Large intestine (tissue), 3 donors: ENCODE results near the gene SFSWAP. TPM values are rescaled to one million over a fixed set of nuclear protein-coding genes. Genes with fewer than 3 reads are reported as not detected.
"Not testable (repeated sequence)": the region's sequence is repeated elsewhere in the genome, so short reads cannot be mapped to it uniquely, and the experiment has no call there.

ENCODE experiments used
- DNase-seq, 2 donors: peaks; one replicate each; pipeline versions ENCODE4 v3.0.0 to v3.0.0-alpha.2; 2013
- H3K27ac ChIP-seq: one replicate; pipeline ENCODE4 v1.5.1; 2013; ENCODE audit warnings: low read length
- H3K27me3 ChIP-seq: 2 replicates; pipeline ENCODE4 v1.6.1; 2013; ENCODE audit warnings: low read length; ENCODE audit not compliant: control insufficient read depth, insufficient read depth
- H3K36me3 ChIP-seq: 2 replicates; pipeline ENCODE4 v1.6.1; 2013; ENCODE audit warnings: low read length; ENCODE audit not compliant: control insufficient read depth, insufficient read depth
- H3K4me1 ChIP-seq: one replicate; pipeline ENCODE4 v1.6.1; 2013; ENCODE audit warnings: low read length; ENCODE audit not compliant: control insufficient read depth, insufficient read depth
- H3K4me3 ChIP-seq: one replicate; pipeline ENCODE4 v1.5.1; 2013; ENCODE audit warnings: low read length
- H3K9me3 ChIP-seq: one replicate; pipeline ENCODE4 v1.6.1; 2013; ENCODE audit warnings: mild to moderate bottlenecking, low read depth, low read length, moderate library complexity; ENCODE audit not compliant: control insufficient read depth
- whole genome bisulfite sequencing: methylation state at CpG from one replicate; pipeline ENCODE4 v1.1.5; 2013; ENCODE audit warnings: low lambda C conversion rate; ENCODE audit not compliant: insufficient coverage; 5-methylcytosine and 5-hydroxymethylcytosine counted together
- polyA plus RNA-seq: library from polyadenylated mRNA; unstranded; fragments of 120-200 nt; gene quantifications from one replicate; pipeline ENCODE4 v1.2.1, GENCODE V29; 2013

SFSWAP gene
- polyA plus RNA-seq, 1 donor = 37.2 TPM

DNA sequence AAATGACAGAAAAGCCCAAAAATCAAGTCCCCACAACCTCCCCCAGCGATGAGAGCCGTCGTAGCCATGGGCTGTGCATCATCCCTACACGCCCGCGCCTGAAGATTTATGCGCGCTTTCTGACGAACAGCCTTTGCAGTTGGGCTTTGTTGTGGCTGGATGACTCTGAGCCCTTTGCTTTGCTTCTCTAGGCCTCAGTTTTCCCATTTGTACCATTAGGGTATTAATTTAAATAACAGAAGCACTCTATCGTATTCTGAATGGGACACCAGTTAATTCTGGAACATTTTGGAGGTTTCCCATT, 24.2 kb downstream of the SFSWAP start:
- H3K36me3 ChIP-seq = peaks cover 64% of the 10 kb centered on the region
- no peak overlapping the region for H3K4me3 ChIP-seq
- no peak for DNase-seq
- no peak overlapping the region for H3K27ac ChIP-seq
- no peaks in the 10 kb centered on the region for H3K4me1 ChIP-seq
- H3K27me3 ChIP-seq = no peaks in the 10 kb centered on the region
- H3K9me3 ChIP-seq = no peaks in the 10 kb centered on the region
- no CpG with 5 or more reads among the region's 10 CpGs for WGBS

DNA sequence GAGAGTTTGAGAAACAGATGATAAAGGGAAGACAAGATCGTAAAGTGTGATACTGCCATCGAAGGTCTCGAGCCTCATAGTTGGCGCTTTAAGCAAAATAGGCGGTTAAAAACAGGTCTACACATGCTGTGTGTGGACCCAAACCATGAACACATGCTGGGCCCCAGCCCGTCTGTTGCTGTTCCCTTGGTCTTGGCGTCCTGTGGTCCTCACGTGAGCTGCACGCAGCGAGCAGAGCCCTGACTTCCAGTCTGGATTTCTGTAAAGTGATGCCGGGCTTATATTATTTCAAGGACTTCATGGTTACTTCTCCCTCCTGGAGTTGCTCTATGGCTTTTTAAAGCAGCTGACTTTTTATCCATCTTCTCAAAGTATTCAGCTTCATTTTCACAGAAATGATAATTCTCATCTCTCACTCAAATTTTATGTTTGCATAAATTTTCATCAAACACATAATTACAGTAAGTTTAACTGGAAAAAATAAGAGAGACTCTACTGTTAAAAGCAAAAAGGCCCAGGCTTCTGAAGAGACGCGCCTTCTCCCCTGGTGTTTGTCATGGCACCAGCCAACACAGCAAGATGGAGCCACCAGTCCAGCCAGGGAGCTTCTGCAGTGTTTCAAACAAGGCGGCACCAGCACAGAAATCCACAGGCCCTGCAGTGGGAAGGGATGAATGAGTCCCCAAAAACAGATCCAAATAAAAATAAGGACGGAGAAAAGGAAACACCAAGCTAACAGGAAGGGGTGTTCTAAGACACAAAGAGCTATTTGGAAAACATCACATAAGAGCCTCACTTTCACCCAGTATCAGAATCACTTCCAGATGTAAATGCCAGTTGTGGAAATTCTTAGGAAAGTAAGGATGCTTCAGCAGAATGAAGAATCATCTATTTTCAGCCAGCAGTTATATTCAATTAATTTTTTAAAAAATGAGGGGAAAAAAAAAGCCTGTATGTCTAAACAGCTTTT, 24.9 kb downstream of the SFSWAP start:
- H3K36me3 ChIP-seq = peaks cover 64% of the 10 kb centered on the region
- WGBS = 93% methylated on average over 5 of the region's 15 CpGs
- DNase-seq = no peak
- H3K4me3 ChIP-seq = no peak overlapping the region
- H3K9me3 ChIP-seq = no peaks in the 10 kb centered on the region
- no peaks in the 10 kb centered on the region for H3K27me3 ChIP-seq
- H3K4me1 ChIP-seq = no peaks in the 10 kb centered on the region
- H3K27ac ChIP-seq = no peak overlapping the region

DNA sequence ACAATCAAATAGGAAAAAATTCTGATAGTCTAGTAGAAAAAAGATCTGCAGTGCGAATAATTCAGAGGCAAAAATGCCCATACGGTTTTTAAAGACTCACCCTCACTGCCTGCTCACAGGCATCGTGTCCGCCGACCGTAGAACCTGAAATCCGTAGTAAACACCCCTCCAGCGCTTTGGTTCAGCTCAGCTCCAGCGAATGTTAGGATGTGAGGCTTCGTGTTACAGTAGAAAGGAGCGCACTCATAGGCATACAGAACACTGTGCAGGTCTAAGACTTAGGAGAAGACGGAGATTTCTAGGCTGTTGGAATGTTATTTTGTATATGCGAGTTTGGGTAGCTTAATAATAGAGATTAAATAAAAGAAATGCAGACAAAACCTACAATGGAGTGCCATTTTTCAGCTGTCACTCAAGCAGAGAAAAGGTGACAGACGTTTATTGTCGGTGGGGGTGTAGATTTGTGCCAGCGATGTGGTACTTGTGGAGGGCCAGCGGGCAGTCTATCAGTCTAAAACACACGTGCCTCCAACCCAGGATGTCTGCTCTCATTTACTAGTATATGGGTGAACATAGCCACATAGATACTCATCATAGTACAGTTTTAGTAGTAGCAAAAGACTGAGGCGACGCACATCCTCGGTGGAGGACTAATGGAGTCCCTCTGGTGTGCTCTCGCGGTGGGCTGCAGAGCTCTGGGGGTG, 25.7 kb downstream of the SFSWAP start:
- no peak overlapping the region for H3K4me3 ChIP-seq
- DNase-seq = no peak
- H3K9me3 ChIP-seq = no peaks in the 10 kb centered on the region
- no peaks in the 10 kb centered on the region for H3K27me3 ChIP-seq
- 100% methylated on average over 1 of the region's 23 CpGs for WGBS
- H3K36me3 ChIP-seq = peaks cover 60% of the 10 kb centered on the region
- no peaks in the 10 kb centered on the region for H3K4me1 ChIP-seq
- H3K27ac ChIP-seq = no peak overlapping the region

DNA sequence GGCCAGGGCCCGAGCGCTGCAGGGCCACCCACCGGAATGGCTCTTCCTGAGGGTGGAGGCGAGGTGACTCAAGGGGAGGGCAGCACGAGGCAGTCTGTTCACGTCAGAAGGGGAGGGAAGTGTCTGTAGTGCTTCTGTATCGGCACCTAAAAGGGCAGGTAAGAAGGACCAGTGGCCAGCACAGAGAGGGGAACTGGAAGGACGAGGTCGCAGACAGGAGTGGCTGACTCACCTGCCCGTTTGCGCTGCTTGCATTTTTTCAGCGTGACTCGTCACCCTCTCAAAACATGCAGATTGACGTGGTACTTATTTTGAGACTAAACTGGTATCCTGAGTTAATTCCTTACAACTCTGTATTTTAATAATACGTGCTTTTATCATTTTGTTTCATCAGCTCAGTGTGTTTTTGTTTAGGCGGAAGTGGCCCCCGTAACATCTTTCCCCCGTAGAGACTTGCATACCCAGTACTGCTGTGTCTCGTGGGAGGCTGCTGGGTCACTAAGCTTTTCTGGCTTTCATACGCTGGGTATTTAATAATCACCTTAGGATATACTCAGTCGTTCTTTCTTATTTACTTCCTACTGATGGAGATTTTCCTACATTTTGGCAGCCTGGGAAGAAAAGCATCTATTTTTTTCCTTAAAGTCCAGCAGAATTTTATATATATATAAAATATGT, 26.4 kb downstream of the SFSWAP start:
- WGBS = 100% methylated on average over 2 of the region's 21 CpGs
- no peak for DNase-seq
- peaks cover 2% of the 10 kb centered on the region for H3K9me3 ChIP-seq

DNA sequence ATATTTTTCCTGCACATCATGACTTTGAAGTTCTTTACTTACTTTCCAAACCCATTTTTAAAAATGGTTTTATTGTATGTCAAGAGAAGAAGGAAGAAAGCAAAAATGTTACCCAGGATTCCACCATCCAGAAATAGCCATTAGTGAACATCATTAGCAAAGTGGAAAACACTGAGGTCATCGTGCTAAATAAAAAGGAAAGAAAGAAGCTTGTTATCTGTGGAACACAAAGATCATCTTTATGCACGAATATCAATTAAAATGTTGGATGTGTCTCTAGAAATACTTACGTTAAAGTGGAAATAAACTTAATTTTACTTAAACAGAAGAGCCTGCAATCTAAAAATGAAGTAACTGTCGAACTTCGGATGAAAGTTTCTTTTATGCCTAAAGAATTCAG, 27.3 kb downstream of the SFSWAP start:
- Histone ChIP-seq H3K27ac (no peak overlapping the region), H3K36me3 (peaks cover 64% of the 10 kb centered on the region), H3K4me1 (no peaks in the 10 kb centered on the region), H3K9me3 (peaks cover 2% of the 10 kb centered on the region), H3K27me3 (no peaks in the 10 kb centered on the region), H3K4me3 (no peak overlapping the region)
- WGBS = 94% methylated on average over 5 of the region's 5 CpGs
- DNase-seq = no peak

More for the DNA sequence above, 26.4 kb downstream of the SFSWAP start:
- Histone ChIP-seq H3K27ac (no peak overlapping the region), H3K4me3 (no peak overlapping the region), H3K4me1 (no peaks in the 10 kb centered on the region), H3K36me3 (peaks cover 64% of the 10 kb centered on the region), H3K27me3 (no peaks in the 10 kb centered on the region)

DNA sequence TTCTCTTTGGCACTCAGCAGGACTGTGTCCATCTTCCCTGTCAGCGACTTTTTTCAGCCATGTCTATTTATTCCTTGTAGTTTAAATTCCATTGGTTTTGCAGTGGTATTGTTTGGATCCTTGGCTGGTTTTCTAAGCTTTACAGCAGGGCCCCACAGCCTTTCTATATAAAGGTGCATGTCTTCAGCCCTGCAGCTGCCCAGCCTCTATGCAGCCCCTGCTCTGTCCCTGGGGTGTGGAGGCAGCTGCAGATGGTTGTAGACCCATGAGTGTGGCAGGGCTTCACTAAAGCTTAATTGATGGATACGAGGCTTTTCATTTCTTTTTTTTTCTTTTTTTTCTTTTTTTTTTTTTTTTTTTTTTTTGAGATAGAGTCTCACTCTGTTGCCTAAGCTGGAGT, 29.7 kb downstream of the SFSWAP start:
- no peak overlapping the region for H3K27ac ChIP-seq
- H3K4me1 ChIP-seq = no peaks in the 10 kb centered on the region
- no peak overlapping the region for H3K4me3 ChIP-seq
- peaks cover 61% of the 10 kb centered on the region for H3K36me3 ChIP-seq
- WGBS = no CpG with 5 or more reads among the region's 2 CpGs
- DNase-seq = no peak
- H3K27me3 ChIP-seq = no peaks in the 10 kb centered on the region
- peaks cover 6% of the 10 kb centered on the region for H3K9me3 ChIP-seq

DNA sequence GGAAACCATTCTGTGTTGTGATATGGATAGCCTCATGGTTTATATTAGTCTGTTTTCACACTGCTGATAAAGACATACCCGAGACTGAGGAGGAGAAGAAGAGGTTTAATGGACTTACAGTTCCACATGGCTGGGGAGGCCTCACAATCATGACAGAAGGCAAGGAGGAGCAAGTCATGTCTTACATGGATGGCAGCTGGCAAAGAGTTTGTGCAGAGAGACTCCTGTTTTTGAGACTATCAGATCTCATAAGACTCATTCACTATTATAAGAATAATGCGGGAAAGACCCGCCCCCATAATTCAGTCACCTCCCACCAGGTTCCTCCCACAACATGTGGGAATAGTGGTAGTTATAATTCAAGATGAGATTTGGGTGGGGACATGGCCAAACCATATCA, 31.9 kb downstream of the SFSWAP start:
- H3K27me3 ChIP-seq, DNase-seq, H3K4me3 ChIP-seq, H3K4me1 ChIP-seq, H3K27ac ChIP-seq, H3K9me3 ChIP-seq: not testable (repeated sequence)
- H3K36me3 ChIP-seq = peaks cover 72% of the 10 kb centered on the region
- WGBS = no CpG with 5 or more reads among the region's 3 CpGs

DNA sequence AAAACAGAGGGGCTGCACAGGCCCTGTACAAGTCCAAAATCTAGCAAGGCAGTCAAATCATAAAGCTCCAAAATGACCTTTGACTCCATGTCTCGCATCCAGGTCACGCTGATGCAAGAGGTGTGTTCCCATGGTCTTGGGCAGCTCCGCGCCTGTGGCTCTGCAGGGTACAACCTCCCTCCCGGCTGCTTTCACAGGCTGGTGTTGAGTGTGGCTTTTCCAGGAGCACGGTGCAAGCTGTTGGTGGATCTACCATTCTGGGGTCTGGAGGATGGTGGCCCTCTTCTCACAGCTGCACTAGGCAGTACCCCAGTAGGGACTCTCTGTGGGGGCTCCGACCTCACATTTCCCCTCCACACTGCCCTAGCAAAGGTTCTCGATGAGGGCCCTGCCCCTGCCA, 32.5 kb downstream of the SFSWAP start:
- no CpG with 5 or more reads among the region's 8 CpGs for WGBS
- H3K4me3 ChIP-seq, H3K27ac ChIP-seq, H3K27me3 ChIP-seq, DNase-seq, H3K4me1 ChIP-seq, H3K9me3 ChIP-seq: not testable (repeated sequence)
- peaks cover 77% of the 10 kb centered on the region for H3K36me3 ChIP-seq

DNA sequence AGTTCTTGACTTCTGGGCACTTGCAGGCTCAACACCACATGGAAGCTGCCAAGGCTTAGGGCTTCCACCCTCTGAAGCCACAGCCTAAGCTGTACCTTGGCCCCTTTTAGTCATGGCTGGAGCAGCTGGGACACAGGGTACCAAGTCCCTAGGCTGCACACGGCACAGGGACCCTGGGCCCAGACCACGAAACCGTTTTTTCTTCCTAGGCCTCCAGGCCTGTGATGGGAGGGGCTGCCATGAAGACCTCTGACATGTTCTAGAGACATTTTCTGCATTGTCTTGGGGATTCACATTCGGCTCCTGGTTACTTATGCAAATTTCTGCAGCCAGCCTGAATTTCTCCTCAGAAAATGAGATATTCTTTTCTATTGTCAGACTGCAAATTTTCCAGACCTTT, 33.0 kb downstream of the SFSWAP start:
- H3K36me3 ChIP-seq = peaks cover 81% of the 10 kb centered on the region
- WGBS = 100% methylated on average over 1 of the region's 4 CpGs
- H3K27me3 ChIP-seq, H3K4me3 ChIP-seq, H3K9me3 ChIP-seq, H3K4me1 ChIP-seq, DNase-seq, H3K27ac ChIP-seq: not testable (repeated sequence)

DNA sequence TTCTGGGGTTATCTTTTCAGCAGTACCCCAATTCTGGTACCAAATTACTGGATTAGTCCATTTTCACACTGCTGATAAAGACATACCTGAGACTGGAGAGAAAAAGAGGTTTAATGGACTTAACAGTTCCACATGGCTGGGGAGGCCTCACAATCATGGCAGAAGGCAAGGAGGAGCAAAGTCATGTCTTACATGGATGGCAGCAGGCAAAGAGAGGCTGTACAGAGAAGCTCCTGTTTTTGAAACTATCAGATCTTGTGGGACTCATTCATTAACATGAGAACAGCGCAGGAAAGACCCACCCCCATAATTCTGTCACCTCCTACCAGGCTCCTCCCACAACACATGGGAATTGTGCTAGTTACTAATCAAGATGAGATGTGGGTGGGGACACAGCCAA, 33.8 kb downstream of the SFSWAP start:
- not testable (repeated sequence) for H3K27me3 ChIP-seq, DNase-seq, H3K27ac ChIP-seq, H3K9me3 ChIP-seq, H3K4me3 ChIP-seq, H3K4me1 ChIP-seq
- H3K36me3 ChIP-seq = peaks cover 85% of the 10 kb centered on the region
- WGBS = no CpG with 5 or more reads among the region's 1 CpG
